Mesothelial cell of epicardium (in vitro differentiated cells): ENCODE data around the gene APCDD1L. TPM values are rescaled to one million over a fixed set of nuclear protein-coding genes. Genes with fewer than 3 reads are reported as not detected.

Experiments
- DNase-seq, 2 experiments: peaks; one replicate each; pipeline ENCODE4 v3.0.0; 2021; ENCODE audit warnings: low spot score in 2 of 2; ENCODE audit not compliant: unreplicated experiment in 2 of 2
- H3K27ac Mint-ChIP-seq: 2 replicates; pipeline ENCODE4 v1.8.0; 2021; ENCODE audit warnings: mixed read lengths
- H3K27me3 Mint-ChIP-seq: 2 replicates; pipeline ENCODE4 v1.8.0; 2021; ENCODE audit warnings: low read depth, mixed read lengths
- H3K36me3 Mint-ChIP-seq: 2 replicates; pipeline ENCODE4 v1.8.0; 2021; ENCODE audit warnings: mixed read lengths
- H3K4me1 Mint-ChIP-seq: 2 replicates; pipeline ENCODE4 v1.8.0; 2021; ENCODE audit warnings: mixed read lengths
- H3K4me3 Mint-ChIP-seq: 2 replicates; pipeline ENCODE4 v1.8.0; 2021; ENCODE audit warnings: mild to moderate bottlenecking, moderate library complexity, mixed read lengths
- H3K9me3 Mint-ChIP-seq: 2 replicates; pipeline ENCODE4 v1.8.0; 2021; ENCODE audit warnings: mixed read lengths
- total RNA-seq: library from RNA; stranded (reverse); gene quantifications from 3 replicates; pipeline ENCODE4 v1.2.1, GENCODE V29; 2021
- TF ChIP-seq, protein P1 (sequence below): fragments of 200-600 bp; sonication (generic); IDR thresholded peaks from one replicate; pipeline ENCODE4 v1.5.0; 2021; ENCODE audit warnings: antibody characterized with exemption; ENCODE audit not compliant: unreplicated experiment

APCDD1L gene
- total RNA-seq, 1 donor from 2014 or later, result not detected

DNA sequence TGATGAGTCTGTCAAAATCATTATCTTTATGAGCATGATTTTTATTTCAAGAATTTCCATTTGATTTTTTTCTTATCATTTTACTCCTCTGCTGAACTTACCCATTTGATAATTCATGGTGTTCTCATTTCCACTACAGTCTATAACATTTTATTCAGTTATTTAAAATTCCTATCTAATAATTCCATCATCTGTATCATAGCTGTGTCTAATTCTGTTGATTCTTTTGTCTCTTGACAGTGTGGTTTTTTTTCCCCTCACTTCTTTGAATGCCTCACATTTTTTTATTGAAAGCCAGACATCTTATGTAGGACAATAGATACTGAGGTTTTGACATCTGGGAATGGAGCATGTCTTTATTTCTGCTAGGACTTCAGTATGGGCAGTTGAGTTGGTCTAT lies 16.5 kb upstream of the APCDD1L start:
- no peaks in the 10 kb centered on the region for H3K4me1 Mint-ChIP-seq
- peaks cover 60% of the 10 kb centered on the region for H3K9me3 Mint-ChIP-seq
- DNase-seq, result no peak
- H3K27ac Mint-ChIP-seq, result no peak overlapping the region
- no peaks in the 10 kb centered on the region for H3K27me3 Mint-ChIP-seq
- TF ChIP-seq, protein P1, sequence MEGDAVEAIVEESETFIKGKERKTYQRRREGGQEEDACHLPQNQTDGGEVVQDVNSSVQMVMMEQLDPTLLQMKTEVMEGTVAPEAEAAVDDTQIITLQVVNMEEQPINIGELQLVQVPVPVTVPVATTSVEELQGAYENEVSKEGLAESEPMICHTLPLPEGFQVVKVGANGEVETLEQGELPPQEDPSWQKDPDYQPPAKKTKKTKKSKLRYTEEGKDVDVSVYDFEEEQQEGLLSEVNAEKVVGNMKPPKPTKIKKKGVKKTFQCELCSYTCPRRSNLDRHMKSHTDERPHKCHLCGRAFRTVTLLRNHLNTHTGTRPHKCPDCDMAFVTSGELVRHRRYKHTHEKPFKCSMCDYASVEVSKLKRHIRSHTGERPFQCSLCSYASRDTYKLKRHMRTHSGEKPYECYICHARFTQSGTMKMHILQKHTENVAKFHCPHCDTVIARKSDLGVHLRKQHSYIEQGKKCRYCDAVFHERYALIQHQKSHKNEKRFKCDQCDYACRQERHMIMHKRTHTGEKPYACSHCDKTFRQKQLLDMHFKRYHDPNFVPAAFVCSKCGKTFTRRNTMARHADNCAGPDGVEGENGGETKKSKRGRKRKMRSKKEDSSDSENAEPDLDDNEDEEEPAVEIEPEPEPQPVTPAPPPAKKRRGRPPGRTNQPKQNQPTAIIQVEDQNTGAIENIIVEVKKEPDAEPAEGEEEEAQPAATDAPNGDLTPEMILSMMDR, result no peak
- peaks cover 12% of the 10 kb centered on the region for H3K36me3 Mint-ChIP-seq
- no peak overlapping the region for H3K4me3 Mint-ChIP-seq

DNA sequence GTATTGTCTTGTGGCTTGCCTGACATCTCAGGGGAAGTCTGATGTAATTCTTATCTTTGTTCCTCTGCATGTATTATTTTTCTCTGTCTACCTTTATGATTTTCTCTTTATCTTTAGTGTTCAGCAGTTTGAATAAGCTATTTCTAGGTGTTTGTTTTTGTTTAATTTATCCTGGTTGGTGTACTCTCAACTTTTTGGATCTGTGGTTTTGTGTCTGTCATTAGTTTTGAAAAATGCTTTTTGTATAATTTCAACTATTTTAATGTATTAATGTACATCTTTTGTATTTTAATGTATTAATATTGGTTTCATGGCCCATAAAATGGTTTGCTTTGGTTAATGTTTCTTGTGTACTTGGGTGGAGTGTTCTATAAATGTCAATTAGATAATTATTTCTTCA lies 15.9 kb upstream of the APCDD1L start:
- Mint-ChIP-seq H3K4me3 (no peak overlapping the region), H3K27me3 (no peaks in the 10 kb centered on the region), H3K27ac (no peak overlapping the region), H3K4me1 (no peaks in the 10 kb centered on the region), H3K36me3 (peaks cover 12% of the 10 kb centered on the region), H3K9me3 (peaks cover 60% of the 10 kb centered on the region)
- DNase-seq, result no peak
- TF ChIP-seq, protein P1, result no peak

DNA sequence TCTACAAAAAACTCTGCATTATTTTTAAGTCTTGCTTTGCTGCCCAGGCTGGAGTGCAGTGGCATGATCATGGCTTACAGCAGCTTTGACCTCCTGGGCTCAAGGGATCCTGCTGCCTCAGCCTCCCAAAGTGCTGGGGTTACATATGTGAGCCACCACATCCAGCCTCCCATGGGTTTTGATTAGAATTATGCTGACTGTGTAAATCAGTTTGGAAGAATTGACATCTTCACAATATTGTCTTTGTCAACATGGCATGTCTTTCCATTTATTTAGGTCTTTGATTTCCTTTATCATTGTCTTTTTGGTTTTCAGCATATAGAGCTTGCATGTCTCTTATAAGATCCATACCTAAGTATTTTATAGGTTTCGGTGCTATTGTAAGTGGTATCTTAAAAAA lies 13.2 kb upstream of the APCDD1L start:
- no peaks in the 10 kb centered on the region for H3K27me3 Mint-ChIP-seq
- H3K27ac Mint-ChIP-seq, result no peak overlapping the region
- H3K4me1 Mint-ChIP-seq, result peaks cover 2% of the 10 kb centered on the region
- no peak for DNase-seq
- TF ChIP-seq, protein P1, result no peak
- H3K36me3 Mint-ChIP-seq, result peaks cover 12% of the 10 kb centered on the region
- H3K9me3 Mint-ChIP-seq, result peaks cover 67% of the 10 kb centered on the region
- H3K4me3 Mint-ChIP-seq, result no peak overlapping the region

DNA sequence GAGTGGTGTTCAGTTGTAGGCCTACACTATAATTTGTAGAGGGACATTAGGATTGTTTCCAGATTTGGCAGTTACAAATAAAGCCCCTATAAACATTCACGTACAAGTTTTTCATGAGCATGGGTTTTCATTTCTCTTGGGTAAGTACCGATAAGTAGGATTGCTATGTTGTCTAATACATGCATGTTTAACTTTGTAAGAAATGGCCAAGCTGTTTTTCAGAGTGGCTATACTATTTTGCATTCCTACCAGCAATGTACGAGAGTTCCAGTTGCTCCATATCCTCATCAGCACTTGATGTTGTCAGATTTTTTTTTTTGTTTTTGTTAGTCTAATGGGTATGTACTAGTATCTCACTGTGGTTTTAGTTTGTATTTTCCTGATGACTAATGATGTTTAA lies 11.2 kb upstream of the APCDD1L start:
- Mint-ChIP-seq H3K36me3 (peaks cover 4% of the 10 kb centered on the region), H3K27me3 (peaks cover 14% of the 10 kb centered on the region), H3K4me1 (peaks cover 10% of the 10 kb centered on the region), H3K27ac (no peak overlapping the region), H3K9me3 (peaks cover 48% of the 10 kb centered on the region), H3K4me3 (no peak overlapping the region)
- TF ChIP-seq, protein P1, result no peak
- DNase-seq, result no peak

DNA sequence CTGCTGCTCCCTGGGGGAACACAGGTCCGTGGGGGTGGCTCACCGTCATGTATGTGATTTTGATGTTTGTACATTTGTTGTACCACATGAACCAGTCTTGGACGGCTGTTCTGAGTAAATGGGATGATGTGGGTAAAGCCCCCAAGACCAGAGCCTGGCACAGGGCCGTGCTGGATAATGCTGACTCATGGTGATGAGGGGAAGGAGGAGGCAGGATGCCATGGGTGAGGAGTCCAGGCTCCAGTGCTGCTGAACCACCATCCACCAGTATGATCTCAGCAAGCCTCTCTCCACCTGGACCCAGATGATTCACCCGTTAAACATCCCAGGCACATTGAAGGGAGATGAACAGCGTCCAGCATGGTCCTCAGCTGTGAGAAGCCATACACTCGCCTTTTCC lies 9.6 kb upstream of the APCDD1L start:
- Mint-ChIP-seq H3K27ac (no peak overlapping the region), H3K9me3 (peaks cover 39% of the 10 kb centered on the region), H3K36me3 (no peaks in the 10 kb centered on the region), H3K4me1 (peaks cover 10% of the 10 kb centered on the region), H3K27me3 (peaks cover 23% of the 10 kb centered on the region), H3K4me3 (no peak overlapping the region)
- TF ChIP-seq, protein P1, result no peak
- no peak for DNase-seq

DNA sequence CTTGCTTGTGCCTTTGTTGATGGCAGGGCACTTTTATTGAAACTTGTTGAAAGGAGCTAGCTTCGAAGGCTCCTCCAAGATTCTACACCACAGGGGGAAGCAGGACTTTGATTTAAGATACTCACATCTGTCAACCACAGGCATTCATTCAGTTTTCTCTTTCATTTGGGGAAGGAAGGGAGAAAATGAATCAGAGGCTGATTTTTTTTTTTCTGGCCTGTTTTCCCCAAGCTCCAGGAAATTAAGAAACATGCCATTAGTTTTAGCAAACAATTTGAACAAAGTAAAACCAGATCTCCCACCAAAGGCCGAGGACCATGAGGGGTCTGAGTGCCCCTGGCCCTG lies 8.7 kb upstream of the APCDD1L start:
- no peak overlapping the region for H3K27ac Mint-ChIP-seq
- TF ChIP-seq, protein P1, result no peak

More for the DNA sequence above, 8.7 kb upstream of the APCDD1L start:
- no peaks in the 10 kb centered on the region for H3K36me3 Mint-ChIP-seq
- peaks cover 32% of the 10 kb centered on the region for H3K9me3 Mint-ChIP-seq
- peaks cover 10% of the 10 kb centered on the region for H3K4me1 Mint-ChIP-seq
- DNase-seq, result no peak
- H3K4me3 Mint-ChIP-seq, result no peak overlapping the region
- peaks cover 30% of the 10 kb centered on the region for H3K27me3 Mint-ChIP-seq
